Kasumi-1 (cell line): ENCODE measurements around the gene BTBD2.

ENCODE experiments used
- DNase-seq, 2 experiments: peaks; one replicate each; lab custom pipeline; 2025; lab: John Stamatoyannopoulos, UW

Gene BTBD2

DNA sequence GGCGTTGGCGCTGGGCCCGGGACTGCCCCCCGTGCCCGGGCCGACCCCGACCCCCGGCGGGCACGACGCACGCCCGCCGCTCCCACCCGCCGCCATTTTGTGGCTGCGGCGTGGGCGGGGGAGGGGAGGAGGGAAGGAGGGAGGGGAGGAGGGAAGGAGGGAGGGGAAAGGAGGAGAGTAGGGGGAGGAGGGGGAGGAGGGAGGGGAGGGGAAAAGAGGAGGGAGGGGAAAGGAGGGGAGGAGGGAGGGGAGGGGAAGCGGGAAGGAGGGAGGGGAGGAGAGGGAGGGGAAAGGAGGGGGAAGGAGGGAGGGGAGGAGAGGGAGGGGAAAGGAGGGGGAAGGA is at the start of gene BTBD2:
BTBD2 (minus strand) TSS at position 107 of the 343 bp plus-strand sequence; CDS start at position 96, 11 bp downstream.
- peak in 1 of 2 experiments; percentile 11 for DNase-seq

DNA sequence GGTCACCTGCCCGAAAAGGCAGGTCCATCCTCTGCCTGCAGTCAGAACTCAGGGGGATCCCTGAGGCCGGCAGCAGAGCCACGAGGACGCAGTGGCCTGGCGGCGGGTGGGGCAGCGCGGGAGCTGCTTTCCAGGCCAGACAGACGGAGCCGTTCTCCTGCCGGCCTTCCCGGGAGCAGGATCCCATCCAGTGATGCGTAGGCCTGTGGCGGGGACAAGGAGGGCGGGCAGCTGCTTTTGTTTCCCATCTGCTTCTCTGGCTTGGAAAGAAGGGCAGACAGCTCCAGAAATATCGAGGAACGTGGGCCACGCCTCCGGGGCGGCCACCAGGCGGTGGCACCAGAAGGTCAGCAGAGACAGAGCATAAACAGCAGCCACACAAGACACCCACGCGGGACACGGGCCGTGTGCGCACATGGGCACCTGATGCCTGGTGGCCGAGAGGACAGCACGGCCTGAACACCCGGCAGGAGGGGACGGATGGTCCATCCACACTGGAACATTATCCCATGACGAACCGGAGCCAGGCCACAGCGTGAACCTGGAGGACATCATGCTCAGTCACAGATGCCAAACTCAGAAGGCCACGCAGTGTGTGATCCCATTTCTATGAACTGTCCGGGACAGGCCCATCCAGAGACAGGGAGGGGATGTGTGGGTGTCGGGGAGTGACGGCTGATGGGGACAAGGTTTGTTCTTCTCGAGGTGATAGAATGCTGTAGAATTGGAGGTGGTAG is 49.4 kb upstream of the BTBD2 start:
- no peak for DNase-seq

DNA sequence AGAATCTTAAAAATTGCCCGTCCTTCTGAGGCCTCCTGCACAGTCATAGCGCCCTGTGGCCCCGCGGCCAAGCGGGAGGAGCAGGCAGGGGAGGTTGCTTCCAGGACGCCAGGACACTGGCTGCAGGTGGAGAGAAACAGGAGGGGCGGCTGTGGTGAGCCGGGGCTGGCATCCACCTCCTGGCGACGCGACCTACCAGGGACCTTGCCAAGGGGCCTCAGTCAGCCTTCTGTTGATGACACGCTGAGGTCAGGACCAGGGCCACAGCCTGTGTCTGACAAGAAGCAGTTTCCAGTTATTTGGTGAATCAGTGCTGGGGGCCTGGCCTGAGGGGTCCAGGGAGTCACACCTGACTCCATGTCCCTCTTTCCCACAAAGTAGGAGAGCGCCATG is 48.9 kb upstream of the BTBD2 start:
- DNase-seq = no peak

DNA sequence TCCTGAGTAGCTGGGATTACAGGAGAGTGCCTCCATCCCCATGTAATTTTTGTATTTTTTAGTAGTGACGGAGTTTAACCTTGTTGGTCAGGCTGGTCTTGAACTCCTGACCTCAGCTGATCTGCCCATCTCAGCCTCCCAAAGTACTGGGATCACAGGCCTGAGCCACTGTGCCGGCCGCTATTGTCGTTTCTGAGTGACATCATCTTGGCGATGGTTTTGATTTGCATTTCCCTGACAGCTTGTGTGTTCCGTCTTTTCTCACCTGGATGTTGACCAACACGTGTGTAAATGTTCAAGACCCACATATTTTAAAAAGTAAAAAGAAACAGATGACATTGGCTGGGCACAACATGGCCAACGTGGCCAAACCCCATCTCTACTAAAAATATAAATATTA is 48.3 kb upstream of the BTBD2 start:
- DNase-seq = no peak

DNA sequence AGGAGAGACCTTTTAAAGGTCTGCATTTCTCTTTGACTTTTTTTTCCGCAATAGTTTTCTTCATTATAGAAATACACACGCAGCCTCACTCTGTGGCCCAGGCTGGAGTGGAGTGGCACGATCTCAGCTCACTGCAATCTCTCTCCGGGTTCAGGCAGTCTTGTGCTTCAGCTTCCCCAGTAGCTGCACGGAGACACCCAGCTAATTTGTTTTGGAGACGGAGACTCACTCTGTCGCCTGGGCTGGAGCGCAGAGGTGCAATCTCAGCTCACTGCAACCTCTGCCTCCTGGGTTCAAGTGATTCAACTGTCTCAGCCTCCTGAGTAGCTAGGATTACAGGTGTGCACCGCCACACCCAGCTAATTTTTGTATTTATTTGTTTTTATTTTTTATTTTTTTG is 47.3 kb upstream of the BTBD2 start:
- no peak for DNase-seq

DNA sequence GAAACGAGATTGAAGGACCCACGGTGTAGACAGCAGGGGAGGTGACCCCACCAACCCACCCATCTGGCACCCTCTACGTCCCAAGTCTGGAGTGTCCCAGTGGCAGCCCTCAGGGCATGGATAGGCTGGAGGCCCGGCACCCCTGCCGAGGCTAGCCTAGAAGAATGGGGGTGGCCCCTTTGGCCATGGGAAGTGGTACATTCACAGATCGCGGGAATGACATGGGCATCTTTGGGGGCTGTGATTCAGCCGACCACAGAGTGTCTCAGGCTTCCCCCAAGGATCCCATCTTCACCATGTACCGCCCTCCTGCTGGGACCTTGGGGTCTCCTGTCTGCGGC is 46.8 kb upstream of the BTBD2 start:
- DNase-seq = no peak

DNA sequence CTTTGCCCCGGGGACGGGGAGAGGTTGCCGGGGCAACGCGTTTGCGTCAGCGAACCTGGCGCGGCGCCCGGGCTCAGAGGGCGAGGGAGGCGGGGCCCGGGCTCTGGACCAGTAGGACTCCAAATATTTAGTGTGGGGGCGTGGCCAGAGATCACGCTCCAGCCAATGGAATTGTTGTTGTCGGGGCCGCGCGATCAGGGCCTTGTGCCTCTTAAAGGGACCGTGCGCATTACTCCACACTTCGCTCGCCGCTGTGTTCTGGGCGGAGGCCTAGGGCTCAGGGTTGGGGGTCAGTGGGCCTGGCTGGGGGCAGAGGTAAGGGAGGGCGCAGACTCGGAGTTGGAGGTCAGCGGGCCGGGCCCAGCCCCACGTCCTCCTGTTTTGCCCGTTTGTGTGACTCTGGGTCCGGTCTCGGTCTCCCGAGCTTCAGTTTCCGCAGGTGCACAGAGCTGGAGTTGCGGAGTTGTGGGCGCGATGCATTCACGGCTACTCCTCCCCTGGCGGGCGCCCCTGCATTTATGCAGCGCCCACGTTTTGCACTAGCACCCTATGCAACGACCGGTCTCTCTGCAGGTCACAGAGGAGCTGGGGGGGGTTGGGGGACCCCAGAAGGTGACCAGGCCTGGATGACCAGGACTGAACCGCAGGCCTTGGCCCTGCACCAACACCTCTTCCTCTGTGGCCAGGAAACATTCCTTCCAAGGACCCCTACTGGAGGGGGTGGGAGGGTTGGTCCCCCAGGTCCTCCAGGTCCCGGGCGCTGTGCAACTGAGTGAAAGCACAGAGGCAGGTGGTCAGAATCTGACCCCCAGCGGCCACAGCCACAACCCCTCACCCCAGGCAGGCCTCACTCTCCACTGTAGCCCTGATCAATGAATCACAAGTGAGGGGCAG is 46.2 kb upstream of the BTBD2 start:
- peak; percentile 97 for DNase-seq

DNA sequence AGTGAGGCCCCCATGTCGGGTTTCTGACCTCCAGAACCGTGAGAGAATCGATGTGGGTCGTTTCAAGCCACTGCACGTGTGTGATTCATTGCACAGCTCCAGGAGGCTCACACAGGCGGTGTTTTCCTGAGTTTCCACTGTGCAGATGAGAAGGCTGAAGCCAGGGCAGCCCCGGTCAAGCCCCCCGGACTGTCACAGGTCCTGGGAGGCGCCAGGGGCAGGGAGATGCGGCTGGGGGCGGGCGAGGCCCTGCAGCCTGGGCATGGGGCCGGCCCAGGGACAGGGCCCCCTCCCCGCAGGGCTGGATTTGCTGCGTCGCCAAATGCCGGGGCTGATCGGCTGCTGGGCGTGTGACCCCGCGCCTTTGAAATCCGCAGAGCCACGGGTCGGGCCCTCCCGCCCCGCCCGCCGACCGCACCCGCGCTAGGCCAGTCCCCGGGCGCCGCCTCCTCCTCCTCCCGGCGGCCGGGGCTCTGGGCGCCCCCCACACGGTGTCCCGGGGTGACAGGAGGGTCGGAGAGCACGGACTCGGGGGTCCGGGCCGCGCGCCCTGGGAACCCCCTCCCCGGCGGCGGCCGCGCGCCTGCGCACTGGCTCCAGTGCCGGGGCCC is 45.5 kb upstream of the BTBD2 start:
- DNase-seq = no peak

DNA sequence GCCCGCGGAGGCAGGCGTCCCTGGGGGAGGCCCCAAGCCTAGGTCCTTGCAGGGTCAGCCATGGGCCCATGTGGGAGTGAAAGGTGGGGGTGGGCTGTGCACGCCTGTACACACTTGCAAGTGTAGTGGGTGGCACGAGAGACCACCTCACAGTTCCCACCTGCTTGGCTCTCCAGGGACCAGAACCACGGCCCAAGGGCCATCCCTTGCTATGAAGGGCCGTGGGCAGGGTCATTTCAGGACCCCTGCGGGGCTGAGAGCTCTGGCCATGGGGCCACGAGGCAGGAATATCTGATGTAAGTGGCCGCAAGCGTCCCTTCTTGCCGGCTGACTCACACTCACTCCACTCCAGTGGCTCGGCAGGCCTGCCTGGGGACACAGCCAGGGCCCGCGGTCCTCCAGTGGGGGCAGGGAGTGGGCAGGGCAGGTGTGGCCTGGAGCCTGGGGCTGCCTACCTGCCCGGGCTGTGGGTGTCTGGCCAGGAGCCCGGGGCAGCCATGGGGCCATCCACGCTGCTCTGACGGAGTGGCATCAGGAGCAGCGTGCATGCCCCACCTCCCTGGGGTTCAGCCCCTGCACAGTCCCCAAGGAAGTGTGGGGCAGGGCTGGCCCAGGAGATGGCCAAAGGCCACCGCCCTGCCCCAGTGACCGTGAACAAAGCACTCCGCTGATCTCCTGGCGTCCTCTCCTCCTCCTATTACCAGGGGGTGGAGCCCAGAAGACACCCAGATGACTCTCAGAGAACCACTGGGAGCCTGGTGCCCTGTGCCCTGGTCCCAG is 44.1 kb upstream of the BTBD2 start:
- no peak for DNase-seq

DNA sequence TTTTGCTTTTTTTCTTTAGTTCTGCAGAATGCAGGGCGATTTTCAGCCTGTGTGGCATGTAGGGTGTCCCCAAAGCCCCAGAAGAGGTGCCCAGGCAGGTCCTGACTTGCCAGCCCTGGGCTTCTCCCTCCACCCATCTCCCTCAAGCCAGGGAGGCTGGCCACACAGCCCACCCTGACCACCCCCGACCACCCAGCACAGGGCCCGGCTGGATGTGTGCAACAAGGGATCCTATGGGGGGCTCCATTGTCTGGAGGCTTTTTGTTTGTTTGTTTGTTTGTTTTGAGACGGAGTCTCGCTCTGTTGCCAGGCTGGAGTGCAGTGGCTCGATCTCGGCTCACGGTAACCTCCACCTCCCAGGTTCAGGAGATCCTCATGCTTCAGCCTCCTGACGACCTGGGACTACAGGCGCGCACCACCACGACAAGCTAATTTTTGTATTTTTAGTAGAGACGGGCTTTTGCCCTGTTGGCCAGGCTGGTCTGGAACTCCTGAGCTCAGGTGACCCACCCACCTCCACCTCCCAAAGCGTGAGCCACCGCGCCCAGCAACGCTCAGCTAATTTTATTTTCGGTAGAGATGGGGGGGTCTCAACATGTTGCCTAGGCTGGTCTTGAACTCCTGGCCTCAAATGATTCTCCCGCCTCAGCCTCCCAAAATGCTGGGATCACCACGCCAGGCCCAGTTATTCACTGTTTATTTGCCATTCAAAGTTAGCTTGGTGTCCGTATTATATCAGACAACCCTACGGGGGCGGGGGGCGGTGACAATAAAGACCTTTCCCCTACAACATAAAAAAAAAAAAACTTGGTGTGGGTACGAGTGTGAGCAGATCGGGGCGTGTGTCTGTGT is 43.3 kb upstream of the BTBD2 start:
- no peak for DNase-seq

DNA sequence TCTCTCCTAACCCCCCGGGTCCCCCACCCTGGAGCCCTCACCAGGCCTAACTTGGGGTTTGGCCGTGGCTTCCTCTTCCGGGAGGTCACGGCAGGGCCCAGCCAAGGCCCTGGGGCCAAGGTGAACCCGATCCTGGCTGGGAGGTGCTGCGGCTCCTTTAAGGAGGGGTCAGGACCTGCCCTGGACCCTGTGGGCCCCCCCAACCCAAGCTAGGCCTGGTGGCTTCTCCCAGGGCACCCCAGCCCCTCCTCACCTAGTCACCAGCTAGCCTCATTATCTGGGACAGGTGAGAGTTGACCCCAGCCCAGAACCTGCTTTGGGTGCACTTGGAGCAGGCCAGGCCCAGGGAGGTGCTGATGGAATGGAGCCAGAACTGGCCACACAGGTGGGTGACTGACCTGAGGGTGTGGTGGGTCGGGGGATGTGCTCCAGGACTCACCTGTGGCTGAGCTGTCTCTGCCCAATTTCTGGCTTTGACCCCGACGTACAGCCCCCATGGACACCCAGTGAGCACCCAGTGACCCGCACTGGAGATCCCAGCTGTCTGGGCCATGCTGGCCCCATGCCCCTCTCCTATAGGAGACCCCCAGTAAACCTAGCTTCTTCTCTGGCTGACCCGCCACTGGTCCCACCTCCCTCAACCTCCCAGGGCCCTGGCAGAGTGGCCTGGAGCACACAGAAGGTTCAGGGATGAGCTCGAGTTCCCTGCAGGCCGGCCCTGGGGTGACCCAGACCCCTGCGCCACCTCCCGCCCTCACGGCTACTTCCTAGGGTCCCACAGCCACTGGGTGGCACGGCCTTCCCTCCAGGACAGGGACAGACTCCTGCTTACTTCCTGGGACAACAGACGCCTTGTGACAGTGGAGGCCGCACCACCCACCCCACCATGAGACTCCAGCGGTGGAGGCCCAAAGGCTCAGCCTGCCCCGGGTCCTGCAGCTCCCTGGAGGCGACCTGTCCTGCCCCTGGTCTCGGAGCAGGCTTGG is 42.3 kb upstream of the BTBD2 start:
- DNase-seq = no peak

DNA sequence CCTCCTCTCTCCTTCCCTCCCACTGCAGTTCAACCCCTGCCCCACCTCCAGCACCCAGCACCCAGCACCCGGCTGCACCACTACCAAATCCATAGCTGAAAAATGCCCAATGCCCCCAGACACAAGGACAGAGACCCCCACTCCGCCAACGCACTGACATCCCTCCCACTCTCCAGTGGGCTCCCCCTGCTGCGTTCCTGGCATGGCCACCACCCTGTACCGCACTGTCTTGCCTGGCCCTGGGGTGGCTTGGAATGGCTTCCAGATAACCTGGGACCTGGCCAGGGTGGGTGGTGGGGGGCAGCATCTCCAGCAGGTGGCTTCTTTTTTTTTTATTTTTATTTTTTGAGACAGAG is 41.3 kb upstream of the BTBD2 start:
- DNase-seq = no peak

DNA sequence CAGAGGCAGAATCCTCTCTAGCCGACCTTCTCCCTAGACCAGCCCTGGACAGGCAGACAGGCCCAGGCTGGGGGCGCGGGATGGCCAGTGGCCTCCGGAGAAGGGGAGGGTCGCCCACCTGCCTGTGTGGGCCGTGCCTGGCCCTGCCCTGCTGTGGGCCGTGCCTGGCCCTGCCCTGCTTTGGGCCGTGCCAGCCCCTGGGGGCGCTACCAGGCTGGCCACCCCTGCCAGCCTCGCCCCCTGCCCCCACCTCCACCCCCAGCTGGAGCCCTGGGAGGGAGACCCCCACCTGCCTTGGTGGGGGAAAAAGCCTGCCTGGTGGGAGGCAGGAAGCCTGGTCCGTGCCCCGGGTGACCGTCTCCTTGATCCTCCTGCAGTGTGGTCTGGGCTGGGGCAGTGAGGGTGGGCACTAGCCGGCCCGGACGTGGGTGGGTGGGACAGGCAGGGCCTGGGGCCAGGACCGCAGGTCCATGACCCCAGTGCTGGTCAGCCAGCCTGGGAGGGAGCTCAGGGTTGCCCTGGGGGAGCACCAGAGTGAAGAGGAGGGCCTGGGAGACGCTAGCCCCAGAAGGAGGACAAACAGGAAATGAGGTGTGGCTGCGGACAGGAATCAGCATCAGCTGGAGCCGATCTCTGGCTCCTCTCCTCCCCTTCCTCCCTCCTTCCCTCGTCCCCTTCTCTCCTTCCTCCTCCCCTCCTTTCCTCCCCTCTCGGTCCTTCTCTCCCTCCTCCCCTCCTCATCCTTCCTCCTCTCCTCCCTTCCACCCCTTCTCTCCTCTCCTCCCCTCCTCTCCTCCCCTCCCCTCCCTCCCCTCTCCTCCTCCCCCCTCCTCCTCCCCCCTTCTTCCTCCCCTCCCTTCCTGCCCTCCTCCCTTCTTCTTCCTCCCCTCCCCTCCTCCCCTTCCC is 40.7 kb upstream of the BTBD2 start:
- no peak for DNase-seq

DNA sequence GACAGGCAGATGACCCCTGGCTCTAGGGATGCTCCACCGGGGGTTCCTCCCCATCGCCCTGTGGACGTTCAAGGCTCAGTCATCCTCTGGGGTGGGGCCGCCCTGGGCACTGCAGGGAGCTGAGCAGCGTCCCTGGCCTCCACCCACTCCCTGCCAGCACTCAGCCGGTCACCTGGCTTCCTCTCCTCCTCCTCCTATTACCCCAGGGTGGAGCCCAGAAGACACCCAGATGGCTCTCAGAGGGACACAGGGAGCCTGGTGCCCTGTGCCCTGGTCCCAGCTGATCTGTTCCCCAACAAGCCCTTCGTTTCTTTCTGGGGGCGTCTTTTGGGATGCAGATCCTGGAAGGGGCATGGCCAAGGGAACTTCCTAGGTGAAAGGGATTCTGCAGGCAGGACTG is 39.2 kb upstream of the BTBD2 start:
- no peak for DNase-seq

DNA sequence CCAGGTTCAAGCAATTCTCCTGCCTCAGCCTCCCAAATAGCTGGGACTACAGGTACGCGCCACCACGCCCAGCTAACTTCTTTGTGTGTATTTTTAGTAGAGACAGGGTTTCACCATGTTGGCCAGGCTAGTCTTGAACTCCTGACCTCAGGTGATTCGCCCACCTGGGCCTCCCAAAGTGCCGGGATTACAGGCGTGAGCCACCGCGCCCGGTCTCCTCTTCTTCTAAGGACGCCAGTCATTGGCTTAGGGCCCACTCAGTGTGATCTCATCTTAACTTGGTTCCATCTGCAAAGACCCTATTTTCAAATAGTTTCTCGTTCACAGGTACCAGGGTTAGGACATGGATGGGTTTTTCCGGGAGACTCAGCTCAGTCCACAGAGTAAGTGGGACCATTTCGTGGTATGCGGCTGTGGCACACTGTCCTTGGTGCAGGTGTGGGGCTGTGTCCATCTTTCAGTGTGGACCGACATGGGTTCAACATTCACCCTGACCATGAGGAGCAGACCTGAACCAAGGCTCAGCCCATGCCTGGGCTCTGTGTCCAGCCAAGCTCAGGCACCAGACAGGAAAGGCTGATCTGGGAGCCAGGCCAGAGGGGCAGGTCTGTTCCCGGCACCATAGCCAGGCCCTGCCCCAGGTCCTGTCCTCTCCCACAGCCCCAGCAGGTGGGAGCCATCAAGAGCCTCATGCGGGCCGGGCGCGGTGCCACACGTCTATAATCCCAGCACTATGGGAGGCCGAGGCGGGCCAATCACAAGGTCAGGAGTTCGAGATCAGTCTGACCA is 38.3 kb upstream of the BTBD2 start:
- no peak for DNase-seq

DNA sequence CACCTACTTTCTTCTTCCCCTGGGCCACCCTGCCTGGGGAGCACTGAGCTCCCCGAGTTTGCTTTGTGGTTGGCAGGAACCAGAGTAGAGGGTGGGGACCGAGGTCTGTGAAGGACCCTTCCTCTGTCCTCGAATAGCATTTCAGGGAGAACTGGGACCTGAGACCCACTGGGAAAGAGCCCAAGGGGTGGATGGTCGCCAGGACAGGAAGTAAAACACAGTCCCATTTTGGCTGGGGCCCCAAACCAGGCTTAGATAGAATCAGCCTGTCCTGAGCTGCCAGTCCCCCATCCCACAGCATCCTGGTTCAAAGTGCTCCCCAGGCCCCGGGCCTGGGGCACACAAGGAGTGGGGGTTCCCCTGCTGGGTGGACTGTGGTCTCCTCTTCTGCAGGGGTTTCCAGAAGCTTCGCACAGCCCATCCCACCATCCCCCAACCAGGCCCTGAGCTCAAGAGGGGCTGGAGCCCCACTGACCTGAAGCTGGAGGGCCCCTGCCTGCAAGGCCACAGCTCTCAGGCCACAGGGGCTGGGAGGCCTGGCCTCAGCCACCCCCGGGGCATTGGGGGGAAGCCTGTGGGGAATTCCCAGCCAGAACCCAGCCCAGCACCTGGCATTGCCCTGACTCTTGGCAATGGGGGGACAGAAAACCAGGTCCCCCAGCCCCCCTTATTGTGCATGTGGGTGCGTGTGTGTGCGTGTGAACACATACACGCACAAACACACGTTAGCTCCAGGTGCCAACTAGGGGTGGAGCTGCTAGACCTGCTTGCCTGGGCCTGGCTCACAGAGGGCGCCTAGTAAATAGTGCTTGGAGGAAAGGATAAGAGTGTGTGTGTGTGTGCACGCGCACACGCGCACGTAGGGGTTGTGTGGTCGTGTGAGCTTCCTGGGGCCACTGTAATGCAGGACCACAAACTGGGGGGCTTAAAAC is 36.5 kb upstream of the BTBD2 start:
- peak in 1 of 2 experiments; percentile 32 for DNase-seq
